Measurements from ENCODE around the gene ADCYAP1R1.

ADCYAP1R1 gene

GRCh38 chr7:31068006-31068675 lies 16.0 kb downstream of the ADCYAP1R1 start:
- DNase-seq (ENCODE audit: low read depth): no peak

DNA sequence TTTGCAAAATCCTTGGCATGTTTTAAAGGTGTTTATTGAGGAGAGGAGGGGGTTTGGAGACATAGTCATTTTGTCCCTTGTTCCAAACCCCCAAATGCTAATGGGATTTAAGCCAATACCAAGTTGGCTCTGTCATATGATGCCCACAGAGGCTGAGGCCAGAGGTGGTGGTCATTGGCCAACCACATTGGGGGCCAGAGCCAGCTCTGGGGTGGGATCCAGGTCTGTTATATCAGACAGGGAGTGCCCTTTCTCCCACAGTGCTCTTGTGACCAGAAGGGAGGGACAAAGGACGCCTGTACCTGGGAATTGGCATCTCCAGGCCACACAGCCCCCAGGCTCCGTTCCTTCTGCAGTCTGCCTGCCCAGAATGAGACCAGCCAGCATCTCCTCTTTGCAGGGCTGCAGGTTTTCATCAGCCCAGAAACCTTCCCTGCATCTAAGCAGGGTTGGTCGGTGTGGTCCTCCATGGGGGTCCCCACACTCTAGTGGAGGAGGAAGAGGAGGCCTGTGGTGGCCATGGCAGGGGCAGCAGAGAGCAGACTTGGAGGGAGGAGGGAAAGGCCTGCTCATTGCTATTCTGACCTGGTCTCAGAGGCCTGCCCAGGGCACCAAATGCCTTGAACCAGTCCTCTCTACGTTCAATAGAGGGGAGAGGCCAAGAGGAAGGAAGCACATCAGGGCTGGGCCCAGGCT lies 17.9 kb downstream of the ADCYAP1R1 start:
- DNase-seq (ENCODE audit: low read depth): no peak

- DNase-seq (ENCODE audit: low read depth): no peak
Observed at GRCh38 chr7:31070991-31071644, 19.0 kb downstream of the ADCYAP1R1 start.

DNA sequence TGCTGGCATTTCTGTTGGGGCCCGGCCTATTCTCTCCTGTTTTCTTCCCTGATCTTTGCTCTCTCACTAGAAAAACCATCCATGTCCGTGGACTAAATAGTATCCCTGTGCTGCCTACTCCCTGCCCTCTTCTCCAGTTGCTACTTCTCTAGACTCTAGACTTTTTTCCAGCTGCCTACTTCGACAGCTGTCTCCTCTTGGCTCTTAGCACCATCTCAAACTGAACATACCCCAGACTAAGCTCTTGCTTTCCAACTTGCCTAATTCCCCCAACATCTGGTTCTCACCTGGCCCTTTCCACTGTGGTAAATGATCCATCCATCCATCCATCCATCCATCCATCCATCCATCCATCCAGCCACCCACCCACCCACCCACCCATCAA lies 19.5 kb downstream of the ADCYAP1R1 start:
- no peak for DNase-seq (ENCODE audit: low read depth)

- DNase-seq (ENCODE audit: low read depth): no peak
Observed at GRCh38 chr7:31073326-31074119, 21.4 kb downstream of the ADCYAP1R1 start.

DNA sequence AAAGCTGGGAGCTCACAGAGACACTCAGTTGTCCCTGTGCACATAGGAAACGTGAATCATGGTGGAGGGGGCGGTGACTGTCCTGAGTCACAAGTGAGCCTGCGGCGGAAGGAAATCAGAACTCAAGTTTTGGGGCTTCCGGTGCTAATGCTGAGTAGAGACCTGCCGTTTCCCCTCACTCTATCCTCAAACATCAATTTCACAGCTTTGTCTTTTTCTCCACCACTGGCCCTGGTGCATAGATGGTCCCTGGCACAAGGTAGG lies 21.9 kb downstream of the ADCYAP1R1 start:
- no peak for DNase-seq (ENCODE audit: low read depth)

- DNase-seq (ENCODE audit: low read depth): no peak
Observed at GRCh38 chr7:31074403-31075085, 22.4 kb downstream of the ADCYAP1R1 start.

DNA sequence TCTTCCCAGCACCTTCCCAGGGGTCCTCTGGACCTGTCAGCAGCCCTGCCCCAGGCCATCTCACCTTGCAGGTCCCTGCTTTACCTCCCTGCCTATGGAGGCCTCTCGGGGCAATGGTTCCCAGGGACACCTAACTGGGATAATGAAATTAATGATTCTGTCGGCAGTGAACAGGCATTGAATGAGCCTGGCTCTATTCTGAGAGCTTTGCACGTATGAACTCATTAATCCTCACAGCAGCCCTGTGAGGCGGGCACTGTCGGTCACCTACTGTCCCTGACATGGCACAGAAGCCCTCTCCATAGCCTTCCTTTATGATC lies 22.9 kb downstream of the ADCYAP1R1 start:
- DNase-seq (ENCODE audit: low read depth): no peak

DNA sequence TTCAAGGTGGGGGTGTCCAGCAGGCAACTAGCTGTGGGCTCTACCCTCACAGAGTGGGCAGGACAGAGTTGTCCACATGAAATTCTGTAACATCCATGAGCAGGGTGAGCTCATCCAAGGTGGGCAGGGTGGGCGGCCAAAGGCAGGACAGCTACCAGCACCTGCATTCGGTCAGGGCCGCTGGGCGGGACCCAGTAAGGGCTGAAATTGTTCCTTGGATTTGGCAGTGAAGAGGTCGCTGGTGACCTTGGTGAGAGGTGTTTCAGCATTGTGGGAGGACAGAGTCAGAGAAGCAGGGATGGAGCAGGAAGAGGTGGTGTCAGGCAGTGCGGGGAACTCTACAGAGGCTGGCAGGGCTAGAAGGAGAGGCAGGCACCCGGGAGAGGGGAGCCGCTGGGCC lies 23.9 kb downstream of the ADCYAP1R1 start:
- no peak for DNase-seq (ENCODE audit: low read depth)

DNA sequence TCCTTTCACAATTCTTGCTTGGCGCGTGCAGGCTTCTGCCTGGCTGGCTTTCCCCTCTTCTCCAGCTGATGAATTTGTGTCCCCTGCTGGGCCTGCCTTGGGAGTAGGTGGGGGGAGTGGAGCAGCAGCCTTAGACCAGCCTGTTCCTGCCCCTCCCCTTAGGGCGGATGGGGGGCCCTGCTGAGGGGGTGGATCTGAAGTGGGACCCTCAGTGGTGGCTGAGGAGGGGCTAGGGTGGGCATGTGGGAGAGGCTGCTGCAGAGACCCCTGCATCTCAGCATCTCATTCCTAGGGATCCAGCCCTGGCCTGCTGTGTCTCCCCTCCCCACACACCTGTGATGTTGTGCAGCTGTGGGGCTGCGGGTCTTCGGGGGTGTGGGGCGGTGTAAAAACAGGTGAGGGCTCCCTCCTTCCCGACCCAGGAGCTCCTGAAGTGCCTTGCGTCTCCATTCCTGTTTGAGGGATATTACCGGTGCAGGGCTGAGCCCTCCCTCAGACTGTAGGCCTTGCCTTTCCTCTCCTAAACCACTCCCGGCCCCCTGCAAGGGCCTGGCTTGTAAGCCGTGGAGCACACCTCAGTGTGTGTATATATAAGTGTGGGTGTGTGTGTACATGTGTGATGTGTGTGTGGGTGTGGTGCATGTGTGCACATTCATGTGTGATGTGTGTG lies 24.7 kb downstream of the ADCYAP1R1 start:
- no peak for DNase-seq (ENCODE audit: low read depth)

DNA sequence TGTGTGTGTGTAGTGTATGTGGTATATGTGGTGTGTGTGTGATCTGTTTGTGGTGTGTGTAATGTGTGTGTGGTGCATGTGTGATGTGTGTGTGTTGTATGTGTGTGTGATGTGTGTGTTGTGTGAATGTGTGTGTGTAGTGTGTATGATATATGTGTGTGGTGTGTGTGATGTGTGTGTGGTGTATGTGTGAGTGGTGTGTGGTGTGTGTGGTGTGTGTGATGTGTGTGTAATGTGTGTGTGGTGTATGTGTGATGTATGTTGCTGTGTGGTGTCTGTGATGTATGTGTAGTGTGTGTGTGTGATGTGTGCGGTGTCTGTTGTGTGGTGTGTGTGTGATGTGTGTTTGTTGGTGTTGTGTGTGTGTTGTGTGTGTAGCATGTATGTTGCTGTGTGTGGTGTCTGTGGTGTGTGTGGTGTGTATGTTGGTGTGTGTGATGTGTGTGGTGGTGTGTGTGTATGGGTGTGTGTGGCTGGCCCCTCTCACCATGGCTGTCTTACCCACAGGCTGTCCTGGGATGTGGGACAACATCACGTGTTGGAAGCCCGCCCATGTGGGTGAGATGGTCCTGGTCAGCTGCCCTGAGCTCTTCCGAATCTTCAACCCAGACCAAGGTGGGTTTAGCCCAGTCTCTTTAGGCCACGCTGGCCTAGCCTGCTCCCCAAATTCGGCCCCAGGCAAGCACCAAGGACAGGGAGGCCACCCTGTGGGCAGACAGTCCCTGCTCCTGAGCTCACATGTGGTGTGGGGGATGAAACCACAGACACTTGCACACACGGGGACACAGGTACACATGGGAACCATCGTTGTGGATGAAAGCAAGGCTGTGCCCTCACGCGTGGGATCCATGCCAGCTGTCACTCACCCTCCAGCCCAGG lies 25.6 kb downstream of the ADCYAP1R1 start:
- DNase-seq (ENCODE audit: low read depth): no peak

GRCh38 chr7:31078363-31078990 lies 26.4 kb downstream of the ADCYAP1R1 start:
- DNase-seq (ENCODE audit: low read depth): no peak

DNA sequence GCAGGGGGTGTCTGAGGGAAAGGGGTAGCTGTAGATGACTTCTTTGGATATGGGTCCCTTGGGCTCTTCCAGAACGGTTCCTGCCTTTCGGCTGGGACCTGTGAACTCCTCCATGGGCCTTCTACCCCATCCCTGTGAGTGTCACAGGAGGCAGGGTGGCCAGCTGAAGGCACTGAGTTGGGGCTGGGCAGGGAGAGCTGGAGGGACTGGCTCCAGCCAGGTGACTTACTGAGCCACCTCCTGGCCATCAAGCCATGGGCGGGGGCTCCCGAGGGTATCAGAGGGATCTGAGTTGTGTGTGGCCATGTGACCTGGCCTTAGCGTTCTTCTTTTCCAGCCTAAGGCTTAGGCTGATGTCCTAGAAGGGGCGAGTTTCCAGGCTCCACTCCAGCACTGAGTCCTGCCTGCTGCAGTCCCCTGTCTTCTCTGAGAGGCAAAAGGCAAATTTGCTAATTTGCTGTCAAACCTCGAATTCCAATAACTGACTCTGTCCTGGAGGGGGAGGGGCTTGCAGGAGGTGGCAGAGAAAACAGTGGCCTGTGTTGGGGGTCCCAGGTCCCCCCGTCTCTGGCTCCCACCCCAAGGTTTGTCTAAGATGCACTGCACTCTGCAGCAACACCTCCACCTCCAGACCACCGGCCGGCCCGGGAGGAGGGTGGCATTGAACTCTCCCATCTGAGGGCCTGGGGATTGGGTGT lies 27.2 kb downstream of the ADCYAP1R1 start:
- no peak for DNase-seq (ENCODE audit: low read depth)

DNA sequence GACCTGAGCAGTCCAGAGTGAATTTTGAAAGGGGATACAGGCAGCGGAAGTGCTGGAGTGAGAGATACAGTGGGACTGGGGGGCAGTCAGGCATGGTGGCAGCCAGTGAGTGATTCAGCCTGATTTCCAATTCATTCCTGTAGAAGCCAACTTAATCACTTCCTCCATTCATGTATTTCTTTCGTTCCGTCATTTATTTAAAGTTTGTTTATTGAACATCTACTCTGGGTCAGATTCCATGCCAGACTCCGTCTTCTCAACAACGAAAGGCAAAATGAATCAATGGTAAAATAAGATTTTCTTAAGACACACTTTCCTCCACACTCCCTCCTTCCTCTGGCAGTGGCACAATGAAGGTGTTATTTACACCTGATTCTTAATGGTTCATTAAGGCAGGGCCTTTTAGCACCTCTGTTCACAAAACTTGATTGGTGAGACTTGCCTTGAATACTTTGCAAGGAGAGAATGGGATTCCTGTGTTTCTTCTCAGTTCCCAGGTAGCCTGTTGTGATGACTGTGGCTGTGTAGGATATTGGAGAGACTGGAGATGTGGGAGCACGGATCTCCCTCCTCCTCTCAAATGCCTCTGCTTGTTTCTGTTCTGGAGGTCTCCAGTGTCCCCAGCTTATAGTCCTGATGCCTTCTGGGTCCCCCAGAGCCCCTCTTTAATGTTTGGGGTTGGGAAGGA lies 27.9 kb downstream of the ADCYAP1R1 start:
- no peak for DNase-seq (ENCODE audit: low read depth)

DNA sequence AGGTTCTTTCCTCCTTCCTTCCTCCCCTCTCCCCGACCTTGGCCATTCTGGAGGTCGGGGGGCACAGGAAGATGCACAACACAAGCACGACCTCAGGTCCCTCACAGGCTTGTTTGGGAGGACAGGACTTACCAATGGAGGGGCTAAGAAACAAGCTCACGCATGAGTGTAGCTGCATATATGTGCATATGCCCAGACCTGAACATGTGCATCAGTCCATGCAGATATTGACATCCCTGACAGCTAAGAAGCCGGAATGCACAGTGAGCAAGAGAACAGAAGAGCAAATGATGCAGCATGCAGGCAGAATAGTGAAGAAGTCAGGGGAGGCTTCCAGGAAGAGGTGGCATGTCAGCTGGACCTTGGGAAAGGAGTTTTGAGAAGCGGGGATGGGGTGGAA lies 28.7 kb downstream of the ADCYAP1R1 start:
- no peak for DNase-seq (ENCODE audit: low read depth)

GRCh38 chr7:31082017-31082416 lies 29.9 kb downstream of the ADCYAP1R1 start:
- DNase-seq (ENCODE audit: low read depth): no peak

DNA sequence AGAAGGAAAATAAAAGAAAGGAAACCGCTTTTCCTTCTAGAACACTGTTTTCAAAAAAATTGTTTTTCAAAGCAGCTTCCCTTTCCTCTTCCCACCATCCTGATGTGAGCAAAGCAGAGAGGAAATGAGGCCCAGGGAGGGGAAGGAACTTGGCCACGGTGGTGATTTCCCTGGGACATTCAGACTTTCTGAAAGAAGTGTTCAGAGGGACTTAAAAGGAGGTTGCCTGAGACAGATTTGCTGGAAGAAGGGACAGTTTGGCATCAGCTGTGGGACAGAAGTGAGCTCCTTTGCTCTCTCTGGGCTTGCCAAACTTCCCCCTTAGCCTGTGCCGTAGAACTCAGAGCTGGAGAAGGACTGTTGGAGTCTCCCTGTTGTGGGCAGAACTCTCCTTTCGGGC lies 30.3 kb downstream of the ADCYAP1R1 start:
- no peak for DNase-seq (ENCODE audit: low read depth)

DNA sequence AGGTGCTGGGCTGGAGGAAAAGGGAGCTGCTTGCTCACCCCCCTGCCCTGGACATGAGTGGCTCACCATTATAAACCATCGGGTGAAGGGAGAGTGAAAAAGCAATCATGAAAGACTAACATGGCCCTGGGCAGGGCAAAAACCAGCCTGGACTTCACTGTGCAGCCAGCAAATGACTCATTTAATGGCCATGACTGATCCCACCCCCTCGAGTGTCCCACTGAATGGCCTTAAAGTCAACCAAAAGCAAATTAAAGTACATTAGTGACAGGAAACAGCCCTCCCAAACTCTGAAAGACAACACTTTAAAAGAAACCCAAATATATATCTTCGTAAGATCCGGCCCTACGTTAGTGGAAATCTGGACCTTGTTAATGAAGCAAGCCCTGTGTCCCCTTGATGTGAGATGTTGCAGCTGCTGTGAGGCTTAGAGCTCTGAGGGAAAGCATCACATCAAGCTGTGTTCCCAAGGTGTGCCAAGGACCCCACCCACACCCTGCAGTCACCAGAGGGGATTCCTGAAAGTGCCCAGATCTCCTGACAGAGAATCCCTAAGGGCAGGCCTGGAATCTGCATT lies 31.2 kb downstream of the ADCYAP1R1 start:
- DNase-seq (ENCODE audit: low read depth): no peak

GRCh38 chr7:31084226-31084625 lies 32.1 kb downstream of the ADCYAP1R1 start:
- no peak for DNase-seq (ENCODE audit: low read depth)

Measured in fibroblast of the conjunctiva (primary cell).